Thoracic aorta (tissue), 2 donors: ENCODE measurements around the gene PTPRG. TPM values are rescaled to one million over a fixed set of nuclear protein-coding genes. Genes with fewer than 3 reads are reported as not detected.

ENCODE experiments used
- ATAC-seq: fragments of 150-250 bp; one replicate; pipeline ENCODE4 v1.8.0; 2017; ENCODE audit warnings: low read depth; ENCODE audit not compliant: insufficient number of reproducible peaks, low FRiP score
- DNase-seq: peaks from one replicate; pipeline ENCODE4 v3.0.0-alpha.2; 2020; ENCODE audit warnings: low spot score
- H3K27ac ChIP-seq, 2 donors: fragments of 200-600 bp; sonication (generic); 1 replicate in 1 of 2; 2 replicates in 1 of 2; pipeline ENCODE4 v1.5.1; 2016; ENCODE audit warnings: mild to moderate bottlenecking in 2 of 2, moderate library complexity in 2 of 2
- H3K27me3 ChIP-seq: fragments of 200-600 bp; sonication (generic); replicated peaks from 2 replicates; pipeline ENCODE4 v1.6.0; 2016; ENCODE audit warnings: mild to moderate bottlenecking; ENCODE audit not compliant: insufficient read depth
- H3K36me3 ChIP-seq: fragments of 200-600 bp; sonication (generic); one replicate; pipeline ENCODE4 v1.5.1; 2016
- H3K4me1 ChIP-seq, 2 donors: fragments of 200-600 bp; sonication (generic); 1 replicate in 1 of 2; 2 replicates in 1 of 2; pipeline versions ENCODE4 v1.5.1 to v1.6.0; 2016; ENCODE audit warnings: low read depth in 2 of 2, mild to moderate bottlenecking in 1 of 2; ENCODE audit not compliant: control insufficient read depth in 1 of 2
- H3K4me3 ChIP-seq: fragments of 200-600 bp; sonication (generic); 2 replicates; pipeline ENCODE4 v1.5.1; 2016; ENCODE audit warnings: mild to moderate bottlenecking
- H3K9me3 ChIP-seq: fragments of 200-600 bp; sonication (generic); 2 replicates; pipeline ENCODE4 v1.5.1; 2016
- CTCF ChIP-seq: fragments of 200-600 bp; sonication (generic); IDR thresholded peaks from one replicate; pipeline ENCODE4 v1.5.1; 2019; ENCODE audit warnings: antibody characterized with exemption
- total RNA-seq, 2 donors: library from RNA; depleted of rRNA; stranded (reverse); fragments of >200 nt; gene quantifications; one replicate each; pipeline versions ENCODE4 v1.1.0 to v1.2.3, GENCODE V29; 2016

The PTPRG gene
- total RNA-seq, 2 donors from 2014 or later, result 154 to 208 TPM

- H3K4me1 ChIP-seq, result no peaks in the 10 kb centered on the region
- H3K27me3 ChIP-seq, result no peaks in the 10 kb centered on the region
- H3K36me3 ChIP-seq, result no peaks in the 10 kb centered on the region
- DNase-seq, result no peak
- ATAC-seq, result no peak
- no peak overlapping the region for H3K4me3 ChIP-seq
- H3K9me3 ChIP-seq, result no peaks in the 10 kb centered on the region
- no peak overlapping the region for H3K27ac ChIP-seq
- no peak for TF ChIP-seq CTCF
Observed at GRCh38 chr3:62335196-62335595, 773.8 kb downstream of the PTPRG start.

- TF ChIP-seq CTCF, result no peak
- Histone ChIP-seq H3K27ac (no peak overlapping the region), H3K9me3 (no peaks in the 10 kb centered on the region), H3K36me3 (no peaks in the 10 kb centered on the region), H3K27me3 (no peaks in the 10 kb centered on the region), H3K4me1 (no peaks in the 10 kb centered on the region), H3K4me3 (no peak overlapping the region)
- ATAC-seq (no peak), DNase-seq (no peak)
Observed at GRCh38 chr3:62343755-62344154, 782.4 kb downstream of the PTPRG start.
